GM21737 (cell line): ENCODE results near the gene AP1S3.
"Not testable (repeated sequence)": the region's sequence is repeated elsewhere in the genome, so short reads cannot be mapped to it uniquely, and the experiment has no call there.

Source experiments
- ATAC-seq: cut with Tn5 transposase; IDR thresholded peaks from one replicate; pipeline ENCODE4 v1.9.1; 2021; ENCODE audit warnings: mild to moderate bottlenecking, moderate library complexity; ENCODE audit not compliant: unreplicated experiment

AP1S3 gene

DNA sequence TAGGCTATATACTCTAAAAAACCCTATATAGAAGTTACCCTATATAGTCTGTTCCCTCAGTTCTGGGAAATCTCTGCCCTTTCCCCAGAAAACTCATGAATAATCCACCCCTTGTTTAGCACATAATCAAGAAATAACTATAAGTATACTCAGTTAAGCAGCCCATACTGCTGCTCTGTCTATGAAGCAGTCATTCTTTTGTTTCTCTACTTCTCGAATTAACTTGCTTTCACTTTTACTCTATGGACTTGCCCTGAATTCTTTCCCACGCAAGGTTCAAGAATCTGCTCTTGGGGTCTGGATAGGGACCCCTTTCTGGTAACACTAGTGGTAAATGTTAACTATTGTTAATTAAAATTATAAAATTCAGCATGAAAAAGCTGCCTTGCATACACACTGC, 17.4 kb upstream of the AP1S3 start:
- no peak for ATAC-seq

DNA sequence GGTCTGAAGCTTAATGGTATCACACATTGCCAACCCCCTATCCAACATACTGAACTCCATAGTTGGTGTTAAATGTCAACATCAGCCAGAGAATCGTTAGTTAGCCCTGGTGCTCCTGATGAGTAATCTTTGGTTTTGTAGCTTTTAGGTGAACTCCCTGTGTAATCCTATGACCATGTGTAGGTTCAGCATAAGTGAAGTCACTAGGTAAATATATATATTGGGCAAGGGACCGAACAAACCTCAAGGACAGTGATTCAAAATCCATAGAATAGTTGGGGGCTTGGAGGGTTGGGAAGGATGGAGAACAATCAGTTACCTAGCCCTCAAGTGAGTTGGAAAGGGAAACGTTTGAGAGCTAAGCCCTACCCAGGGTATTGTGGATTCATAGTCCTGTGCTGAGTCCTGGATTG, 16.0 kb upstream of the AP1S3 start:
- ATAC-seq, result no peak

DNA sequence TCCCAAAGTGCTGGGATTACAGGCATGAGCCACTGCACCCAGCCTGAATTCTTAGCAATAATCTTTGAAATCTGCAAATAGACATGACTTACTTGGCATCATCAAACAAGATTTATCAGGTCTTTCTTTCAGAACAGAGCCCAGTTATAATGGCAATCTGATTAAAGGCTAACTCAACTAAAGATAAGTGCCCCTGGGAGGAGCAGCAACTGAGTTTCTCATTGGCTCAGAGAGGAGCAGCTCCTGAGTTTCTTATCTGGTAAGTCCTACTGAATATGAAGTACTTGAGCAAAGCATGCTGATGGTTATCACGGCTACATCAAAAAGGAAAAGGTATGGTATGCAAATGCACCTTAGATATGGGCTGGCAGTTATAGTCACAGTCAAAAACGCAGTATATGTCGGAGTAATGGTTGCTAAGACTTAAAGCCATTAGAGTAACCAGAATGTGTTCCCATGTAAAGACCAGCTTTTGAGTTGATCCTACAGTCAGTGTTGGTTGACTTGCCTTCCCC, 15.0 kb upstream of the AP1S3 start:
- no peak for ATAC-seq

DNA sequence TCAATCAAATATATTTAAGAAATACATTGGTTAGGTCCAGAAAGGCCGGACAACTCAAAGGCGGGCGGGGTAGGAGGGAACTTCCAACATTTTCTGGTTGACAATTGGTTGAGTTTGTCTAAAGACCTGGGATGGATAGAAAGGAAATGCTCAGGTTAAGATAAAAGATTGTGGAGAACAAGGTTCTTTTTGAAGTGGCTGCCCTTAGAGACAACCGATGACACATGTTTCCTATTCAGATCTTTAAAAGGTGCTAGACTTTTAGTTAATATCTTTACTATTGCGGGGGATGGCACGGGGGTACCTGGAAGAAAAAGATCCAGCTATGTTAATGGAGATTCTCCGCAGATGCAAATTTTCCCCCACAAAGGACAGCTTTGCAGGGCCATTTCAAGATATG, 10.0 kb upstream of the AP1S3 start:
- no peak for ATAC-seq

DNA sequence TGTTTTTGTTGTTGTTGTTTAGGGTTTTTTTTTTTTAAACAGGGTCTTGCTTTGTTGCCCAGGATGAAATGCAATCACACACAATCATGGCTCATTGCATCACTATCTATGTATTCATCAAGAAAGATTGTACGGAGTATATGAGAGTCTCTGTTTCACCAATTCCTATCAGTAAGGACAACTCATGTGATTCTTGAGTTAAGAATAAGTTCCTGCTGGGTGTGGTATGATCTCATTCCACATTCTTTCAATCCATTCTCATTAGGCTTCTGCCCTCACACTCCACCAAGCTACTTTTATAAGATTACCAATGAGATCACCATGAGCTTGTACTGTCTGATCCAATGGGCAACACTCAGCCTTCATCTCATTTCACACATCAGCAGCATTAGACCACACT, 9.1 kb upstream of the AP1S3 start:
- ATAC-seq, result no peak

DNA sequence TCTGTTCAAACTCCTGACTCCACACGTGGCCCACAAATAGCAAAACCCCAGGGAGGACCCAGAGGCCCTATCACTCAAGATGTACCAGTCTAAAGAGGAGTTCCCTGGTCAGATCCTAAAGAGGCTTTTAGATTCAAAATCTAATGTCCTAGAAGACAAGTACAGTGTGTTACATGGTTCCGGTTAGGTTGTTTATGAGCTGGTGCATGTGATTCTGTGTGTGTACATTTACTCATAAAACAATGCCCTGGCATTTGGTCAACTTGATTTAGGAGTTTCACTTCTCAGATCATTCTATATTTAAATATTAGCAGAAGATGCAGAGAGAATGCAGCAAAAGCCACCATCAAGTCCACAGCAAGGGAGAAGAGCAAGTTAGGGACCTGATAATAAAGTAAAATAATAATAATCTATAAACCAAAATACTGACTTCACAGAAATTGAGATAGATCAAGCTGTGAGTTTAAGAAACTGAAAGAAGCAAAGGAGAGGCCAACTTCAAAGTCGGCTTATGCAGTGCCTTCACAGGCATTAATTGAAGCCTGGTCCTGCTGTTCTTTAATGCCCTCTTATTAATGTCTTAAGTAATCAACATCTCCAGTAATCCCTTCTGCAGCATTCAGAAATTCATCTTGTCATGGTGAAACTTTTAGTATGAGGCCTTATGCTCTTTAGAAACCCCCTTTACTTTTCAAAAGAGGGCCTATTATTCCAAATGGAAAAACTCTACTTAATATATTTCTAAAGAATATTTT, 4.2 kb upstream of the AP1S3 start:
- no peak for ATAC-seq

DNA sequence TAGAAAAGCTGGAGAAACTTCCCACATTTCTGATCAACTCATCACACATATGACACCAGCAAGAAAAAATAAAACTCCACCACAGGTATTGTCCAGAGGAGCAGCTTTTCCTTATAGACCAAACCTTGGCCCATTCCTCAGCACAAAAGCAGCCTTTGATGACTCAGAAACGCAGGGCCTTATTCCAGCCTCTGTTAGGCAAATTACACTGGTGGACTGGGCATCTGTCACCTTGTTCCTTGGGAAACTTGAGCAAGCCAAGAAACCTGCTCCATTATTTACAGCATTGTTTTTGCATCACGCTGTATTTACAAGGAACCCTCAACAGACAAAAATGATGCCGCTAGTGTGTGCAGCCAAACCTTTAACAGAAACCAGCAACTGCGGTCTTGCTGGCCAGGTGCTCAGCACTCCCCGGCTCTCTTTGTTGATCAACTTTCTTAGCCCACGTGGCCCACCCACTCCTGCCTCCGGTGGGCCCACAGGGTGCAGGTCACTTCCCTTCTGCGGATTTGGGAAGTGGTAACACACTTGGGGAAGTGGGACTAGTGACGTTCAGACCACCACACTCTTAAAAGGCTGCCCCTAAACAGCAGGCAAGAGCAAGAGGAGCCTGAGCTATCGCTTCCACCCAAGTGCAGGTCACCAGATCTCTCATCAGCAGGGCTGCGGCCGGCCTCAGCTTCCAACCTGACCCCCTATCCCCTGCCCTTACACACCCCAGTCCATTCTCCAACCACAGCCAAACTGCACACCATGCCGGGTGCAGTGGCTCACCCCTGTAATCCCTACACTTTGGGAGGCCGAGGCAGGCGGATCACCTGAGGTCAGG, 1.5 kb downstream of the AP1S3 start:
- peak; percentile 50 for ATAC-seq

DNA sequence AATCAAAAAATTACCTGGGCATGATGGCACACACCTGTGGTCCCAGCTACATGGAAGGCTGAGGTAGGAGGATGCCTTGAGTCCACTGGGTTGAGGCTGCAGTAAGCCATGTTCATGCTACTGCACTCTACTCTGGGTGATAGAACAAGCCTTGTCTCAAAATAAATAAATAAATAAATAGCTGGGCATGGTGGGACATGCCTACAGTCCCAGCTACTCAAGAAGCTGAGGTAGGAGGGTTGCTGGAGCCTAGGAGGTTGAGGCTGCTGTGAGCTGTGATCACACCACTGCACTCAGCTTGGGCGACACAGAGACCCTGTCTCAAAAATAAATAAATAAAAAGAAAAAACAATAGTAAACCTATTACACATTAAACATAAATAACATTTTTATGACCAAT, 3.0 kb downstream of the AP1S3 start:
- ATAC-seq, result no peak

DNA sequence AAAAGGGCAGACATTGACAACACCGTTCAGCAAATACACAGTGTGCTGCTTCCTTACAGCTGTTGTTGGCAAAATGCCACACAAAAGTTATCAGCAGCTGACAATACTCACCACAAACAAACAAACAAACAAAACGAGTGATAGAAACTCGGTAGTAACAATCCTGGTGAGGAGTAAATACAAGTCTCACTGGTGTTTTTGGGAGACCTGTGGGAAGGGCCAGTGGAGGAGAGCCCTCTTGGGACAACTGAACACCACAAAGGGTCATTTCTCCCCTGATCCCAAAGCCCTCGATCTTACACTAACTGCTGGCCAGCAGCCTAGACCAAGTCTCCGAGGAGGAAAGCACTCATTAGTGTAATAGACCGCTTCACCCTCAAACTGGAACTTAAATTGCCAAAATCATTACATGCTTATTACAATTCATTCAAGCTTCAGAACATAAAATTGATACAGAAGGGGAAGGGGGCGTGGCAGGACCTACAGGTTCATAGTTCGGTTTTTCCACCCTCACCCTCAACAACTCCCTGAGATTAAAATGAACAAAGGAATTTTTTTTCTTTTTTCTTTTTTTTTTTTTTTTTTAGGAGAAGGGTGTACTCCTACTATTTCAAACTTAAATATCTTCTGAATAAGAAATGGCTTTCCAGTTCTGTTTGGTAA, 5.0 kb downstream of the AP1S3 start:
- ATAC-seq, result no peak

DNA sequence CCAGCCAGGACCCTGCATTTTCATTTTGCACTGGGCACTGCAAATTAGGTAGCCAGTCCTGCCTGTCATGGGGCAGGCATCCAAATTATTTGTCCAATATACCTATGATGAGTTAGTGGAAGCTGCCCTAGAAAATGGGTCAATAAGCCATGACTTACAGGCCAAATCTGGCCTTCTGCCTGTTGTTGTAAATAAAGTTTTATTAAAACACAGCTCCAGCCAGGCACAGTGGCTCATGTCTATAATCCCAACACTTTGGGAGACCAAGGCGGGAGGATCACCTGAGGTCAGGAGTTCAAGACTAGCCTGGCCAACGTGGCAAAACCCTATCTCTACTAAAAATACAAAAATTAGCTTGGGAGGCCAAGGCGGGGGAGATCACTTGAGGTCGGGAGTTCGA, 8.3 kb downstream of the AP1S3 start:
- no peak for ATAC-seq

DNA sequence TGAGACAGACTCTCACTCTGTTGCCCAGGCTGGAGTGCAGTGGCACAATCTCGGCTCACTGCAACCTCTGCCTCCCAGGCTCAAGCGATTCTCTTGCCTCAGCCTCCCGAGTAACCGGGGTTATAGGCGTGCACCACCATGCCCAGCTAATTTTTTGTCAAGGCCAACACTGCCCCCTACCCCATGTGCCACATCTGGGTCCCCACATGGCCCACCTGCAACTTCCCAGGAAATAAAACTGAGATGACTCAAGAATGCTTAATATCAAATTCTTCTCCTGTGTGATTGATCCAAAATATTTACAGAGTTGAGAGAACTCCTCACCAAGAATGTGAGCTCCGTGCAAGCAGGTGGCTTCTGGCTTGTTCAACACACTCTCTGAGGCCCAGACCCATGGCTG, 9.1 kb downstream of the AP1S3 start:
- no peak for ATAC-seq

DNA sequence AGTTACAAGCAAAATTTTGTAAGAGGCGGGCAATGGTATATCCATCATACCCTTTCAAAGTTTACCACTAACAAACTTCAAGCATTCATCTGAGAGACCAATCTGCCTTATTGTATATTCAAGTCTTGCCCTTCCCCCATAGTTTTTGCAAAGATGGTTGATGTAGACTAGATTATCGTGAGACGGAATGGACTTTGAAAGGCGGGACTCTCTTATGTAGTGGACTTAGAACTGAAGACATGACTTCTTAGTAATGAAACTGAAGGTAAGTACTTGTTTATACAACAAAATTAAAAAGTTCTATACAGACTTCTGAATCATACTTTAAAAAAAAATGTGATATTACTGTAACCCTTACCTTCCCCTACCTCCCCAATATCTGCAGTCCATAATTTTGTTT, 10.4 kb downstream of the AP1S3 start:
- no peak for ATAC-seq

DNA sequence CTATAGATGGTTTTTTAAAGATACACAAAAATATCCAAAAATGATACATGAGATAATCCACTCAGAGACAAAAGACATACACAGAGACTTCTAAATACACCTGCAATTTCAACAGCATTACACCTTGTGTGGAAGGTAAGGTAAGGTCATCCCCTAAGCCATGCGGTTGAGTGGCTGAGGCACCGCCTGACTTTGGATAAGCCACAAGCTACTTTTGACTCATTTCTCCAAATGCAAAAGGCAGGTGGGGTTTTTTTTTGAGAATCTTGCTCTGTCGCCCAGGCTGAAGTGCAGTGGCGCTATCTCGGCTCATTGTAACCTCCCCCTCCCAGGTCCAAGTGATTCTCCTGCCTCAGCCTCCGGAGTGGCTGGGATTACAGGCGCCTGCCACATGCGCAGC, 13.1 kb downstream of the AP1S3 start:
- ATAC-seq, result no peak

DNA sequence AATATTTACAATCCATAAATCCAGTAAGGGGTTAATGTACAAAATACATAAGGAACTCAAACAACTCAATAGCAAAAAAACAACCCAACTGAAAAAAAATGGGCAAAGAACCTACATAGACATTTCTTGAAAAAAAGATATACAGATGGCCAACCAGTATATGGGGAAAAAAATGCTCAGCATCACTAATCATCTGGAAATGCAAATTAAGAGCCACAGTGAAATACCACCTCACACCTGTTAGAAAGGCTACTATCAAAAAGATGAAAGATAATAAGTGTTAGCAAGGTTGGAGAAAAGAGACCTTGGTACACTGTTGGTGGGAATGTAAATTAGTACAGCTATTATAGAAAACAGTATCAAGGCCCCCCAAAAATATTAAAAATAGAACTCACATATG, 14.6 kb downstream of the AP1S3 start:
- ATAC-seq, result no peak

DNA sequence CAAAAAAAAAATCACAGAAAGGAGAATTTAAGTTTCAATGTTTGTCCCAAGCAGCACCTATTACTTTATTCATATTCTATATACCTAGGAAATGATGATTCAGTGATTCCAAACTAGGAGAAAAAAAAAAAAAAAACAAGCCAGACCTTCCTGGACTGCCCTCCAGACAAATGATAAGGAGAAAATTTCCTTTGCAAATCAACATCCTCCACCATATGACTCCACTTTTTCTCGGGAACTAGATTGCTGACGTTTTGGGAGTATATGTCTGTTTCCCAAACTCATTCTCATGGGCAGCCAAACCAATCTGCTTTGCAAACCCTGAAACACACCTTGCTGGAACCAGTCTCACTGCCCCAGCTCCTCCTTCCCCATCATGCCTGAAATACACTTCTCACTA, 16.8 kb downstream of the AP1S3 start:
- no peak for ATAC-seq

DNA sequence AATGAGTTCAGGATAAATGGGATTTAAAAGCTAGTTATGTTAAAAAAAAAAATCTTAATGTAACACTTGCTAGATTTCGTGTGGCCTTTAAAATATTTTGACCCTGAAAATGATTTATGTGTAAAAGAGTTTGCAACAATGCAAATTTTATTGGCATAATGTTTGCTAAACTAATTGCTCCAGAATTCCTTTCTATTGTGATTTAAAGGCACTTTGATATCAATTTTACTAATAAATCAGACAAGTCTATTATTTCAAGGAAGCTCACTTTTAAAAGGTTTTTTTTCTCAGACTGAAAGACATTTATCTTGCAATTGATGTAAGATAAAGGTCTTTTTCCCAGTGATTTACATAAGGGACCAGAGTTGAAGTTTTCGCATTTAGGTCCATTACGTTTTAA, 17.5 kb downstream of the AP1S3 start:
- ATAC-seq, result no peak

DNA sequence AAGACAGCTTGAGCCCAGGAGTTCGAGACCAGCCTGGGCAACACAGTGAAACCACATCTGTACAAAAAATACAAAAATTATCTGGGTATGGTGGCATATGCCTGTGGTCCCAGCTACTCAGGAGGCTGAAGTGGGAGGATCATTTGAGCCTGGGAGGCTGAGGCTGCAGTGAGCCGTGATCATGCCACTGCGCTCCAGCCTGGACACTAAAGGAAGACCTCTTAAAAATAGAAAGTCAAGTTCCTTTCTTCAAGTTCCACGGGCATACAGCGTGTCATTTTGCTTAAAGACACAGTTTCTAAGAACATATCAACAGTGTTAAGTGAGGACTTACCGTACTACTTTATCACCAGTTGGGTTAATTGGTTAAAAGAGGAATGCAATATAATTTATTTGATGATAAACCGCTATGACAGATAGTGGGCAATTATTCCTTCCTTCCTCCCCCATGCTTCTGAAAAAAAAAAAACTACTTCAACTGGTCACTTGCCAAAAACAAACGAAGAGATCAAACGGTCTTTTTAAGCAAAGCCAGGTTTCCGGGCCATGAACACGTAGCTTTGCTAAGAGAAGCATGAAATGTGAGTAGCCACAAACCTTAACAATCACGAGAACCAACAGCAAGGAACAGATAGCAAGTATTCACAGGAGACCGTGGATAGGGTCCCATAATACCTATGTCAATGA, 21.4 kb downstream of the AP1S3 start:
- no peak for ATAC-seq

DNA sequence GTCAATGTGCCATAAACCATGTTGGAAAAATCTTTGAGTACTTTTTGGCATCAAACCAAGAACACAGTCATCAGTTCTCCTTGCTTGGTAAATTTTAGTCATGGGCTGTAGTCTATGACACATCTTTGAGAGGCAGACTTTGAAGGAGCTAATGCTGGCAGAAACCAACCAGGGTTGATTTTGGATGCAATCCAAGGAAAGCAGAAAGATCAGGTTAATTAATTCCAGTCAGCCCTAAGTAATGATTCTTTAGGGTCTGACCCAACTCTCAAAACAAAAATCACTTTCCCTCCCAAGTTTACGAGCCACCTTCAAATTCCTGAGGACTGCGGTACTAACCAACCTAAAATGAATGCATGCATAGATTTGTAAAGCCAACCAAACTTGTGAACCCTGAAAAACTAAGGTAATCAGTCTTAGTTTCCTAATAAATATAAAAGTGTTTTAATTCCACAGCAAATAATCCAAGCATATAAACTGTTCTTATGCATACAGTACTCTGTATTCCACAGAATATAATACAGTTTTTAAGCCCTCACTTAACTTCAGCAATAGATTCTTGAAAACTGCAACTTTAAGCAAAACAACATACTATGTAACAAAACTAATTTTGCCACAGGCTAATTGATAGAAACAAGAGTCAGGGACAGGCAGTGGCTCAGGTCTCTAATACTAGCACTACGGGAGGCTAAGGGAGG, 22.0 kb downstream of the AP1S3 start:
- ATAC-seq, result no peak

DNA sequence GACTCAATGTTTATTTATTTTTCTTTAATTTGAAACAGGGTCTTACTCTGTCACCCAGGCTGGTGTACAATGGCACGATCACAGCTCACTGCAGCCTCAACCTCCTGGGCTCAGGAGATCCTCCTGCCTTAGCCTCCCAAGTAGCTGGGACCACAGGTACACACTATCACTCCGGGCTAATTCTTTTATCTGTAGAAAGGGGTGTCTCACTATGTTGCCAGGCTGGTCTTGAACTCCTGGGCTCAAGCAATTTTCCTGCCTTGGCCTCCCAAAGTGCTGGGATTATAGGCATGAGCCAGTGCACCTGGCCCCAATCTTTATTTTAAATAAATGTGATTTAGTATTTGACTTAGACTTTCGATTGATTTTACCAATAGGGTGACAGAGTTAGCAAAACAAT, 22.6 kb downstream of the AP1S3 start:
- not testable (repeated sequence) for ATAC-seq

DNA sequence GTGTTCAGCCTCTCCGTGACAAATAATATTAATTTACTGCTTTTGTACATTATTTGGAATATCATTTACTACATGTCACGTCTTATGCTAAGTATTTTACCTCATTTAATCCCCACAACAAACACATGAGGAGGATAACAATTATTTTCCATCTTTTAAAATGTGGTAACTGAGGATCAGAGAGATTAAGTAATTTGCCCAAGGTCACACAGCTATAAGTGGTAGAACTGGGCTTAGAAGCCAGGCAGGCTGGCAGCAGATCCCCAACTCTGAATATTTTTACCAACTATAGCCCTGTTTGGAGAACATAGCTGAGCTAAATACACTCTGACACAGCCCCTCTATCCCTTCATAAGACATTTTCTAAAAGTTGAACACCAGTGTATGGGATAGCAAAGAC, 24.1 kb downstream of the AP1S3 start:
- ATAC-seq, result no peak

DNA sequence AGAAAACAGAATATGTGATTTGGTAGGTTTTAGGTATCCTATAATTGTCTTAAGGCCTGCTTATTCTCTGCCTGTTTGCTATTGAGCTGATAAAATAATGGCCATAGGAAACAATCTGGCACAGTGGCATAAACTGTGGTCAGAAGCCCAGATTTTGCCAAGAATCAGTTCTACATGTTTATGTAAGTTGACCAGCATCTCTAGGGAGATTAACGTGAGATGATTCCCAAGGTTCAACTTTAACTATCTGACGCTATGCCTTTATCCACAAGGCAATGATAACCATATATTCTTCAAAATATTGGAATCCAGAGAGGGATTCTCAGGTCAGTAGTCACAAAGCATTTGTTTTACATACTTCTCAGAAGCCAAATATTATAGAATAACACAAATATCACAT, 25.6 kb downstream of the AP1S3 start:
- no peak for ATAC-seq
